ENCODE results near the gene TIPRL.
A peak's percentile ranks its signal among the peaks of the same experiment; 100 is the strongest.
"Not testable (repeated sequence)": the region's sequence is repeated elsewhere in the genome, so short reads cannot be mapped to it uniquely, and the experiment has no call there.

The TIPRL gene

DNA sequence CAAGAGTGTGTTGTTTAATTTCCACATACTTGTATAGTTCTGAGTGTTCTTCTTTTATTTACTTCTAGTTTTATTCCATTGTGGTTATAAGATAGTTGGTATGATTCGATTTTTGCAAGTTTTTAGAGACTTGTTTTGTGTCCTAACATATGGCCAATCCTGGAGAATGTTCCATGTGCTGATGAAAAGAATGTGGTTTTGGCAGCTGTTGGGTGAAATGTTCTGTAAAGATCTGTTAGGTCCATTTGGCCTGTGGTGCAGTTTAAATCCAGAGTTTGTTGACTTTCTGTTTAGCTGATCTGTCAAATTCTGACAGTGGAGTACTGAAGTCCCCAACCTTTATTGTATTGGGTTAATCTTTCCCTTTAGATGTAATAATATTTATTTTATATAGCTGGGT is 19.5 kb upstream of the TIPRL start:
- no peak for DNase-seq (ENCODE audit: low spot score)

DNA sequence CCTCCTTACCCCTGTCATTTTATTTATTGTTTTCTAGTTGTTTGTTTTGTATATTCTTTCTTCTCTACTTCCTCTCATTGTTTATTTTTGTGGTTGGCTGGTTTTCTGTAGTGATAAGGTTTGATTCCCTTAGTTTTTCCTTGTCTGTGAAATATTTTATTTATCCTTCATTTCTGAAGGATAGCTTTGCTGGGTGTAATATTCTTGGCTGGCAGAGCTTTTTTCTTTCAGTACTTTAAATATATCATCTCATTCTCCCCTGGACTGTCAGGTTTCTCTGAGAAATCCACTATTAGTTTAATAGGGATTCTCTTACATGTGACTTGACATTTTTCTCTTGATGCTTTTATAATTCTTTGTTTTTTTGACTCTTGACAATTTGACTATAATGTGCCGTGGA is 18.8 kb upstream of the TIPRL start:
- no peak for DNase-seq (ENCODE audit: low spot score)

DNA sequence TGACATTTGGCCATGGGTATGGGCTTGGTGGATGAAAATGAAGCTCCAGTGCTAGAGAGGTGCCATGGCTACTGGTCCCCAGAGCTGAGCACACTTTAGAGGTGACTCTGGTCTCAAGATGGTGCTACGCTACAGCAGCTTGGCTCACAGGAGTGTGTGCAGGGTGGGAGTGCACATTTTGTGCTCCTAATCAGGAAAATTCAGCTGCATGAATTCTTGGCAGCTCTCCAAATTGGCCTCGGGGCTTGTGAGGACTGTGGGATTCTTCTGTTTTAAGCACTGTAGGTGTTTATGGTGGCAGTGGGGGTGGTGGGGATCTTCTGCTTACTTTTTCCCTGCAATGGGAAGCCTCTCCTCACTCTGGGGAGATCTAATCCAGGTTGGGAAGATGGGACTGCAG is 17.3 kb upstream of the TIPRL start:
- no peak for DNase-seq (ENCODE audit: low spot score)

DNA sequence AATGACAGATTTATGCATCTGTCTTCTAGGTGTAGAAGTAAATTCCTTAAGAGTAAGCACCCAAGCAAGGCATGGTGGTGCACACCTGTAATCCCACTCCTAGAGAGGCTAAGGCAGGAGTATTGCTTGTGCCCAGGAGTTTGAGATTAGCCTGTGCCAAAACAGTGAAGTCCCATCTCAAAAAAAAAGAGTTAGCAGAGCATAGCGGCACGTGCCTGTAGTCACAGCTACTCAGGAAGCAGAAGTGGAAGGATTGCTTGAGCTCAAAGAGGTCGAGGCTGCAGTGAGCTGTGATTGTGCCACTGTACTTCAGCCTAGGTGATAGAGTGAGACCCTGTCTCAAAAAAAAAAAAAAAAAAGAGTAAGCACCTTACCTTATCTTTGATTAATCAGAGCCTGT is 15.1 kb upstream of the TIPRL start:
- DNase-seq (ENCODE audit: low spot score) = no peak

DNA sequence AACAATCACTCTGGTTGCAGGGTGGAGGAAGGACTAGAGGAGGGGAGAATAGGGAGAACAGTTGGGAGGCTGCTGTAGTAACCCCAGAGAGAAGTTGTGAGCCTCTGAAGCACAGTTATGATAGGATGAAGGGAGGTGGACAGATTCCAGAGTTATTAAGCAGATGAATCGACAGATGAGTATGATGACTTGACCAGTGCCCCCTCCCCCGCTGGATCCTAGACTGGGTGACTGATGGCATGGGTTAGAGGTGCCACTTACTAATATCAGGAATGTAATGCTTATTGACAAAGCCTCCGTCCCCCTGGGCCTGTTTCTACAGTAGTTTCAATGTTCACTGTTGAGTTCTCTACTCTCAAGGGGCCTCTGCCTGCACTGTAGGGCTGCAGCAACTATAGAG is 14.0 kb upstream of the TIPRL start:
- no peak for DNase-seq (ENCODE audit: low spot score)

DNA sequence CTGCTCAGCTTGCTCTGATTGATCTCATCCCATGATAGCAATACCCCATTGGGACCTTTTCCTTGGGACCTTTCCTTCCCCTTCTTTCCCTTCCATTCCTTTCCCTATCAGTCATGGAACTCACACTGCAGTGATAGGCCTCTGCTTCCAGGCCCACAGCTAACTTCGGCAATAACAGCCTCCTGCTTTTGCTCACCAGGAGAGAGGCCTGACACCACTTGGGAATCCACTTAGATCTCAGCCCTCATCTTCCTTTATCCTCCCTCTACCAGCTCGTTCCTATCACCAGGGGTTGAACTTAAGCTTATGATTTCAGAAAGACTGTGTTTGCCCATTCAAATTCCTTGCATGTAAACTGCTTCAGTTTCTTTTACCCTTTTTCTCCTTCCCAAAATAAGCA is 11.0 kb upstream of the TIPRL start:
- no peak for DNase-seq (ENCODE audit: low spot score)

DNA sequence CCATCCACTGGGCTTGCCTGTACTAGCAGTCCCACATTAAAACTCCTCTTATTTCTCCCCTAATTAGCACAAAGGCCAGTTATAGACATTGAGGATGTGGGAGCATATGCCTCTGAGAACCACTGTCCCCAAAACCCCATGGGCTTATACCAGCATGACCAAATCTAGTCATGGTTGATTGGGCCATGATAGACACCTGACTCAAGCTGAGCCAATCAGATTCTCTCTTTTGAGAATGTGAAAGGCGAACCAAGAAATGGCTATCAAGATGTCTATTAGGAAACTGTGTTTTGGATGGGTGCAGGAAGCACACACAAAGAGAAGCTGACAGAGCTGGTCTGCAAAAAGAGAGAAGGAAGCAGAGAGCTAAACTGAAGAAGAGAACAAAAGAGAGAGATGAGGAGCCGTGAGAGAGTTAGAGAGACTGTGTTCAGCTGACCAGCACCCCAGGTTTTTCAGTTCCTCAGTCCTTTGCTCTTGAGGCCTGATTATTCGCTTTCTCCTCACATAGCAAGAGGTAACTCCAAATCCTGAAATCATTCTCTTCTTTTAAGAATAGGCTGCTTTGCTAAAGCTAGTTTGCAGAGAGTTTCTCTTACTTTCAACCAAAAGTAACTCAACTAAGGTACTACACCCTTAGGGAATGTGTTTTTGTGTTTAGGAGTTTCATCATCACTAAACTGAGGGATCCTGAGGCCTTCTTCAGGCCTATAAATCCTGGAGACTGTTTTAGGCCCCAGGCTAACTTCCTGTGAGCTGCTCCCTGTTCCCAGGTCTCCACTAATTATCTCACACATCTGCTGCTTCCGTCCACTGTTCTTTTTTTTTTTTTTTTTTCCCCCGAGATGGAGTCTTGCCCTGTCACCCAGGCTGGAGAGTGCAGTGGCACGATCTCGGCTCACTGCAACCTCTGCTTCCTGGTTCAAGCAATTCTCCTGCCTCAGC is 7.9 kb upstream of the TIPRL start:
- DNase-seq (ENCODE audit: low spot score) = no peak

DNA sequence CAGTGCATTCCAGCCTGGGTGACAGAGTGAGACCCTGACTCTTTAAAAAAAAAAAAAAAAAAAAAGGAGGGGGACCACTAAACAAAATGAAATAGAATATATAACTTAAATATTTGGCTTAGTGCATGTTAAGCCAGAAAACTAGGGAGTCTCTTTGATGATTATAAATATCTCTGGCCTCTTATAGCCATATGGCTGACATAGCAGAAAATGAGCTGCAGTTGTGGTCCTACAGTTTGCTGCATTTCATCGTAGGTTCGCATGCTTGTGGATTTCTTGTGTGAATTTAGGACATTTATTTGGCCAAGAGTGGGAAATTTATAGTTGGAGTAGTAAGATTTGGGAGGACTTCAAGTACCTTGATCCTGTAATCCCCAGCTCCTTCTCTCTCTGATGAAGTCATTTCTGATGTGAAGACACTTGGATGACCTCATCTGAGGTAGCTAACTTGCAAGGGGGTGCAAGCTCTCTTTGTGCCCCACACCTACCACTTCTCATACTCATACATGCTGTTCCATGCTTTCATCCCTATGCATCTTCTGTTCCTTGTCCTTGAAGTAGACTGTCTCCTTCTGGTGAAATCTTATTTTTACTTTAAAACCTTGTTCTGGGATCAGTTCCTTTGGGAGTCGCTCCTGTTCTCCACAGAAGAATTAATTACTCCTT is 6.4 kb upstream of the TIPRL start:
- DNase-seq (ENCODE audit: low spot score) = no peak

DNA sequence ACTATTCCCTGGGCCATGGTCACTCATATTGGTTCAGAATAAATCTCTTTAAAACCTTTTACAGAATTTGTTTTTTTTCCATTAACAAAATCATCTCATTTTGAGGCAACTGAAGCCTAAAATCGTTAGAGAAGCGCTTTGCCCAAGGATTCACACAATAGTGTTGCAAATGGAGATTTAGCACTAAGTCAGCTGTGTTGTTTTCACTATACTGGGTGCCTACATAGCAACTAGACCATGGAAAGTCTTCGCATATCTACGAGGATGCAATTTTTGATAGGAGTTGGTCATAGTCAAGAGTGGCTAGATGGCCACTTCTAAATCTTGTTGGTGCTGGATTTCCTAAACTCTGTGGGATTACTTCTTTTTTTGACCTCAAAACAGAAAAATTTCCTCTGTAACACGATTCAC is 530 bp upstream of the TIPRL start:
- DNase-seq (ENCODE audit: low spot score) = no peak

DNA sequence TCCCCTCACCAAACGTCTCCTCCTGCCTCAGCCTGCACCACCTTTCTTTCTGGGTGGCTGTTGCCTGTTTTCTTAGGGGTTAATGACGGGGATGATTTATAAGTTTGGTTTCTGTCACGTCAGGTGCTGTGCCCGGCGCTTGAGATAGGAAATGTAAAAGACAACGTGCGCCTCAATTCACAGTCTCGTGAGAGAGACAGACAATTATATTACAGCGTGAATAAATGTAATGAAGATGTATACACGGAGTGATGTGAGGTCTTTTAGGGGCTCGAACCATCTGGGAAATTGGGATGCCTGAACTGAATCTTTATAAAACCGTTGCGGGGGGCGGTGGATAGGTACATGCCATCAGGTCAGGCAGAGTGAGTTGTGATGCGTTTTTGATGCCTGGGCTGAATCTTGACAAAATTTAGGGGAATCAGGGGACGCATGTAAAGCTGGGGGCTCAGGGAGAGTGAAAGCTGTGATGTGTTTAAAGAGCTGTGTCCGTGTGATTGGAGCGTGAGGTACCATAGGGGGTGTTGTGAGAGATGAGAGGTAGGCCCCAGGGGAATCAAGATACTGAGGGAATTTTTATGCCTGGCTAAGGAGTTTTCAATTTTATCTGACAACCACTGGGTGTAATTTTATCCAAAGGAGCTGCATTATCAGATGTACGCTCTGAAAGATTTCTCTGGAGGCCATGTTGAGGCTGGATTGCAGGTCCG is 831 bp downstream of the TIPRL start:
- peak; percentile 24 for DNase-seq (ENCODE audit: low spot score)

DNA sequence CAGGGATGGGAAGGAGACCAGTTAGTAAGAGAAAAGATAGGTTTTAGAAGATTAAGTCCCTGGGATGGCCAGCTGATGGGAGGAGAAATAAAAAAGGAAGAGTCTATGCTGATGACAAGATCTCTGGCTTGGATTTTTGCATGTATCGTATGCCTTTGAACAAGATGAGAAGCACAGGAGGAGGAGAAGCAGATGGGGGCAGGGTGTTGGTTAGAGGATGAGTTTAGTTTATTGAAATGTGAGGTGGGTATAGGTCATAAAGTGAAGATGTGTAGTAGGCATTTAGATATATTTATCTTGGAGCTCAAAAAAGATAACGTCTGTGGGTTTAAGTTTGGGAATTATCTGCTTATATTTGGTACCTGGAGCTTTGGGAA is 1.4 kb downstream of the TIPRL start:
- no peak for DNase-seq (ENCODE audit: low spot score)

DNA sequence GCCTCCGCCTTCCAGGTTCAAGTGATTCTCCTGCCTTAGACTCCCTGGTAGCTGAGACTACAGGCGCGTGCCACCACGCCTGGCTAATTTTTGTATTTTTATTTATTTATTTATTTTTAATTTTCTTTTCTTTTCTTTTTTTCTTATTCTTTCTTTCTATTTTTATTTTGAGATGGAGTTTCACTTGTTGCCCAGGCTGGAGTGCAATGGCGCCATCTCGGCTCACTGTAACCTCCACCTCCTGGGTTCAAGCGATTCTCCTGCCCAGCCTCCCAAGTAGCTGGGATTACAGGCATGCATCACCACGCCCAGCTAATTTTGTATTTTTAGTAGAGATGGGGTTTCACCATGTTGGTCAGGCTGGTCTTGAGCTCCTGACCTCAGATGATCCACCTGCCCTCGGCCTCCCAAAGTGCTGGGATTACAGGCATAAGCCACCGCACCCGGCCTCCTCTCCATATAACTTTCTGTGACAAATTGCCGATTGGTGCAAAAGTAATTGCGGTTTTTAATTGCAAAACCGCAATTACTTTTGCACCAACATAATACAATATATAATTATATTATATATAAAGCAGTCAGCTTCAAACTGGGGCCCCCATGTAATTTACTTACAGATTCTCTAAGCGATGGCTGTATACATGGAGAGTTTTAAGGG is 2.4 kb downstream of the TIPRL start:
- not testable (repeated sequence) for DNase-seq (ENCODE audit: low spot score)

DNA sequence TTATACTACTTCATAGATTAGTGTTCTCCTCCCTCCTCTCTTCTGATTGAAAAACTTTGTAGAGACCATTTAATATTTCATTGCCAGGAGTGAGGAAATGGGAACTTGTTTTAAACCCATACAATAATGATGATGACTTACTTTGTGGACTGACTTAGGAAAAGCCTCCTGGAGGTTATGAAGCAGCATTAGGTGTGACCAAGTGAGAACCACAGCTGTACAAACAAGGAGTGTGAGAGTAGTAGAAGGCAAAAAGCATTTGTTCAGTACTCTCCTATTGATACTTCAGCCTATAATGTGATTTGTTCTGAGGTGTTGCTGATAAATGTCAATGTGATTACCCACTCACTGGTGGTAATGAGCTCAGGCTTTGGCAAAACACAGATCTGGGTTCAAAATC is 8.4 kb downstream of the TIPRL start:
- no peak for DNase-seq (ENCODE audit: low spot score)

DNA sequence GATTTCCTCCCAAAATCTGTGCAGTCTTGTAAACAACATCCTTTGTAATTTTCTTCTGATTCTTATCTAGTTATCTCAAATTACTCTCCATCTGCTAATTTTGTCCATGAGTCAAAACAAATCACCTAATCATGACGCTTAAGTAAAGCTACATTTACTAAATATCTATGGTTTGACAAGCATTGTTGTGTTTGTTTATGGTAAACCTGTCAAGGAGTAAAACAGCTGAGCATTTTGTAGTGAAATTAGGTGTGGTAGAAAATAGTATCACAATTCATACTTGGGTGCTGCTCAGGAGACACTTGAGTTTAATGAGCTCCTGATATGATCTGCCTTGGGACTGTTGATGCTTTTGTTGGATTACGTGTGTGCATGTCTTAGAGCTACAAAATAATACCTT is 11.6 kb downstream of the TIPRL start:
- DNase-seq (ENCODE audit: low spot score) = no peak

DNA sequence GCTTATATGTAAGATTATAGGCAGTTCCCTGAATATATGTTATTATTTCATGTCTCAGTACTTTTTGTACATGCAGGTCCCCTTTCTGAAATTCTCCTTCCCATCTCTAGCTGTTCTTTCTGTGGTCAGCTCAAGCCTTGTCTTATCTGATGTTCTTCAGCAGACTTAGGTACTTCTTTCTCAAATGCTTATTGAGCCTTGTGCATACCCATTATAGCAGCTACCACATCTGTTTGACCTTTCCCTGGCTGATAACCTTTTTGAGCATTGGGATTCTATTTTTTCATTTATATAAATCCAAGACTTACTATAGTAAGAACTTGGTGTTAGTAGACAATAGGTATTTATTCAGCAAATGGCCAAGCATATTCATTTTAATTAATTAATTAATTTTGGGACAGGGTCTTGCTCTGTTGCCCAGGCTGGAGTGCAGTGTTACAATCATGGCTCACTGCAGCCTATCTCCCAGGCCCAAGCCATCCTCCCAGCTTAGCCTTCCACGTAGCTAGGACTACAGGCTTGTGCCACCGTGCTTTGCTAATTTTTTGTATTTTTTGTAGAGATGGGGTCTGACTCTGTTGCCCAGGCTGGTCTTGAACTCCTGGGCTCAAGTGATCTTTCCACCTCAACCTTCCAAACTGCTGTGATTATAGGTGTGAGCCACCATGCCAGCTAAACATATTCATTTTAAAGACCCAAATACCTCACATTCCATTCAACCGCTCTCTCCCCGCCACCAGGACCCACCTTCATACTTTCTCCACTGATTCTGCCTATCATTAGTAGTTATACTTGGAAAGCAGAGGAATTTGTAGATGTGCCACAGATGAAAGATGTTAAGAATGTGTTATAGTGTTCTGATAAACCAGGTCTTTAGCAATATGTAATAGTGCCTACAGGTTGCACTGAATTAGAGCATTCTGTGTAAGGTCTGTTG is 16.7 kb downstream of the TIPRL start:
- DNase-seq (ENCODE audit: low spot score) = no peak

DNA sequence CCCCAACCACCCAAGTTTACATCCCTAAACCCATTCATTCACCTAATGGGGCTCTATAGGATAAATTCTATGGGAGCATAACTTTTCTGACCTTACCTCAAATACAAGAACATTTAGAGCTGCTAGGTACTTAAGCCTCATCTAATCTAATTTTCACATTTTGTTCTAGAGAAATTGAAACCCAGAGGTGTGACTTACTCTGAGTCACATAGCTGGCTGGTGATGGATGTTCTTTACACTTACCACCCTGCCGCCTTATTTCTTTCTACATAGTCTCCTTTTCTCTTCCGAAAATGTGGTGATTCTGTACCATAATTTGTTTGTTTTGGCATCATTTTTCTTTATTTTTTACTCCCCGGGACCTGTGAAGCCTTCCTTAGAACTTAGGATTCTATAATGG is 20.3 kb downstream of the TIPRL start:
- DNase-seq (ENCODE audit: low spot score) = no peak

DNA sequence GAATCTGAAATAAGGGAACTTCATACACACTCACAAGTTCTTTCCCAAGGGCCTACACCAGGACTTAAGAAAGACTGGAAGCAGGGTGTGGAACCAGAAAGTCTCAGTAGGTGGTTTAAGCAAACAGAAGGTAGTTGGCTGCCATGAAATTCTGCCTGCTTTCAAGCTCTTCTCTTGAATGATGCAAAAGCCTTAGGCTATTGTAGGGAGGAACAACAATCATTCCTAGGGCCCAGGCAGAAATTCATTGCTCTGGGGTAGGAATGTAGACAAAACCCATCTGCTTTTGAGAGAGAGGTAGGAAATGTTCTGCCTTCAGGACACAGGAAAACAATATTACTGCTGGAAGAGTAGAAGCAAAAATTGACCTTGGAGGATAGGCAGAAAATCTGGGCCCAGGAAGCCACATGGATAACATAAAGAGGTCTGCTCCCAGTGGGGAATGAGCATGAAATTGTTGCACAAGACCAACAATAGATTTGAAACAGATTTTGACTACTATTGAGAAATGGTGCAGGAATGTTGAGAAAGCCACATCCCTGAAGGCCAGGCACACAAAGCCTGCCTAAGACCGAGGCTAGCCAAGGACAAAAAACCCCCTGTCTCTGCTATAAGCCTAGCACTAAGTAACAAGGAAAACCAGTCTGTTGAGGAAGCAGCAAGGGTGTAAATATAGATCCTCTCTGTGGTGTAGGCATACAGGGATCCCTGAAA is 24.3 kb downstream of the TIPRL start:
- DNase-seq (ENCODE audit: low spot score) = peak; percentile 82

DNA sequence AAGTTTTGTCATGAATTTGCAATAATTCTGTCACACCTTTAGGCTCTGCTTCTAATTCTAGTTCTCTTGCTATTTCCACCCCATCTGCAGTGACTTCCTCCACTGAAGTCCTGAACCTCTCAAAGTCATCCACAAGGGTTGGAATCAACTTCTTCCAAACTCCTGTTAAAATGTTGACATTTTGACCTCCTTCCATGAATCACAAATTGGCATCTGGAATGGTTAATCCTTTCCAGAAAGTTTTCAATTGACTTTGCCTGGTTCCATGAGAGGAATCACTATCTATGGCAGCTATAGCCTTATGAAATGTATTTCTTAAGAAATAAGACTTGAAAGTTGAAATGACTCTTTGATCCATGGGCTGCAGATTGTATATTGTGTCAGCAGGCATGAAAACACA is 27.3 kb downstream of the TIPRL start:
- no peak for DNase-seq (ENCODE audit: low spot score)

DNA sequence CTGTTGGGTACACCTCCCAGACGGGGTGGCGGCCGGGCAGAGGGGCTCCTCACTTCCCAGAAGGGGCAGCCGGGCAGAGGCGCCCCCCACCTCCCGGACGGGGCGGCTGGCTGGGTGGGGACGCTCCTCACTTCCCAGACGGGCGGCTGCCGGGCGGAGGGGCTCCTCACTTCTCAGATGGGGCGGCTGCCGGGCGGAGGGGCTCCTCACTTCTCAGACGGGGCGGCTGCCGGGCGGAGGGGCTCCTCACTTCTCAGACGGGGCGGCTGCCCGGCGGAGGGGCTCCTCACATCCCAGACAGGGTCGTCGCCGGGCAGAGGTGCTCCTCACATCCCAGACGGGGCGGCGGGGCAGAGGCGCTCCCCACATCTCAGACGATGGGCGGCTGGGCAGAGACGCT is 28.9 kb downstream of the TIPRL start:
- not testable (repeated sequence) for DNase-seq (ENCODE audit: low spot score)

DNA sequence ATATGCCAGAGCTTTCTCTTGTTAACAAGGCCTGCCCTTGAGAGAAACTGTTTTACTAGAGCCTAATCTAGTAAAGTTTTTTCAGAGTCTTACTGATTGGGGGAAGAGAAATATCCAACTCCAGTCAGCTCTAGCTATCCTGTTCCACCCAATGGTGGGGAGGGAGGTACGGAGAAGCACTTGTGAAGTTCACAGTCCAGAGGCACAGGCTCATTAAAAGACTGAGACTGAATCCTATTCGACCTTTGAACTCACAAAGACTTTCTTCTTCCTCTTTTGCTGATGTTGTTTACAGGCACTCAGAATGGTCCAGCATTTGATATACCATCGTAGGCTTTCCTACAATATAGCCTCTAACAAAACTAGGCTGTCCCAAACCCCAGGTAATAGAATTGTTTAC is 31.6 kb downstream of the TIPRL start:
- DNase-seq (ENCODE audit: low spot score) = no peak

DNA sequence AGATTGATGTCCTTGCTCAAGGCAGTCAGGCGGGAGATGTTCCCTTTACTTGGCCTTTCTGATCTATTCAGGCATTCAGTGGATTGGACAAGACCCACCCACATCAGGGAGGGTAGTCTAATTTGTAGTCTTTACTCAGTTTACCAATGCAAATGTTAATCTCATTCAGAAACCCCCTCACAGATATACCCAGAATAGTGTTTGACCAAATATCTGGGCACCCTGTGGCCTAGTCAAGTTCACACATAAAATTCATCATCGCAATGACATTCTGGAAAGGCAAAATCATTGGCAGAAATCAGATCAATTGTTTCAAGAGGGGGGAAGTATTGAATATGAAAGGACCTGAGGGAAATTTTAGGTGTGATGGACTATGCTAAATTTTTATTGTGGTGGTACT is 34.6 kb downstream of the TIPRL start:
- no peak for DNase-seq (ENCODE audit: low spot score)
